Measurements from ENCODE around the gene FGF1. TPM values are rescaled to one million over a fixed set of nuclear protein-coding genes. Genes with fewer than 3 reads are reported as not detected.

FGF1 gene
- not detected in 2 replicates for total RNA-seq (2014; rRNA removed; shearing (Covaris generic))
- polyA plus RNA-seq (2014; cell fraction: nucleus; rRNA removed), result not detected in 2 replicates

DNA sequence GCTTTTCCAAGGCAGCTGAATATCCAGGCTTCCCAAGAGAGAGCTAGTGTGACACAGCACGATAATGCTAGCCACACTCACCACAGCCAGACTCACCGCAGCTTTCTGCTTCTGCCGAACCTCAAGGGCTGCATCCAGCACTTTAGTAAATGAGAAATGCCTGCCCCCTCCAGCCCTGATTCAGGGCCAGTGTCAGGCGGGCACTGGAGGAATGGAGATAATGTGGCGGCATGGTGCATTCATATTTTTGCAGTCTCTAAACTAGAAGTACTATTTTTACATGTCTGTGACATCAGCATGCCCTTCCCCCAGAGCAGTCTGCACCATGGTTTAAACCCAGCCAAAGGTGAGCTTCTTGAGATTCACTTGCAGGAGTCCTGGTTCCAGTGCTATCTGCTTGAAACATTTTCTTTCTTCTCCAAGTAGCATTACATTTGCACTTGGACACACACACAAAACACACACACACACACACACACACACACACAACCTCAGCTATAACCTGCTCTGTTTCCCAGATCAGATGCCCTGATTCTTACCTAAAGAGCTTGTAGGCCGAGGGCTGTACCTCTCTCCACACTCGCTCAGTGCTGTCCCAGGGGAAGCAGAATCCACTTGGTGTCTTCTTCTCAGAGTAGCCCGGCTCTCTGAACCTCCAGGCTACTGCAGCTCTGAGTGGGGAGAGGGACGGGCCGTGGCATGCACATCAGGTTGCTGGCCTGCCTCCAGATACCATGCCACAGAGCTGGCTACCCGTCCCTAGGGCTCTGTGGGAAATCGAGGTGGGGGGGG is at the start of gene FGF1:
Gene FGF1, minus strand, starts transcription at position 673 of the 792 bp plus-strand sequence. CDS start 71,963 bp downstream, outside the sequence.
- no peak for DNase-seq (ENCODE audit: extremely low read depth, low read depth)

DNA sequence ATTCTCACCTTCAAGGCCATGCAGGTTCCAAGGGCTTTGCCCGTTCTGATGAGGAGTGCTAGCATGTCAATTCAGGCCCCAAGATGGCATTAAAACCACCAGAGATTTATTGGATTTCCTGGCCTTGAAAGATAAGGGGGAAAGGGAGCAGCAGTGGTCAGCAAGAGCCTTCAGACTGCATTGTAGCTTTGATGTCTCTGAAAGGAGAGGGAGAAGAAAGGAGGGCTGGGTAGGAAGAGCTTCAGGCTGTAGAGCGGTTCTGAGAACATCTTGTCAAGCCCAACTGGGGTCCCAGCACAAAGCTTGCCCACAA is 41.8 kb upstream of the FGF1 start:
- no peak for DNase-seq (ENCODE audit: extremely low read depth, low read depth)

DNA sequence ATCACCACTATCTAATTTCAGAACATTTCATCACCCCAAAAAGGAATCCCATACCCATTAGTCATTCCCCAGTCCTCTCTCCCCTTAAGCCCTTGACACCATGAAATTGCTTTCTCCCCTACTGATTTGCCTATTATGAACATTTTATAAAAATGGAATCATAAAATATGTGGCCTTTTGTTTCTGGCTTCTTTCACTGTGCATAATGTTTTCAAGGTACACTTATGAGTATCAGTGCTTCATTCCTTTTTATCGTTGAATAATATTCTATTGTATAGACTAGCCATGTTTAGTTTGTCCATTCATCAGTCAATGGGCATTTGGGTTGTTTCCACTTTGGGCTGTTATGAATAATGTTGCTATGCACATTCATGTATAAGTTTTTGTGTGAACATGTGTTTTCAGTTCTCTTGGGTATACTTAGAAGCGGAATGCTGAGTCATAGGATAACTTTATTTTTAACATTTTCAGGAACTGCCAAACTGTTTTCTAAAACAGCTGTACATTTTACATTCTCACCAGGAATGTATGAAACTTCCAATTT is 40.4 kb upstream of the FGF1 start:
- peak; percentile 30 for DNase-seq (ENCODE audit: extremely low read depth, low read depth)

DNA sequence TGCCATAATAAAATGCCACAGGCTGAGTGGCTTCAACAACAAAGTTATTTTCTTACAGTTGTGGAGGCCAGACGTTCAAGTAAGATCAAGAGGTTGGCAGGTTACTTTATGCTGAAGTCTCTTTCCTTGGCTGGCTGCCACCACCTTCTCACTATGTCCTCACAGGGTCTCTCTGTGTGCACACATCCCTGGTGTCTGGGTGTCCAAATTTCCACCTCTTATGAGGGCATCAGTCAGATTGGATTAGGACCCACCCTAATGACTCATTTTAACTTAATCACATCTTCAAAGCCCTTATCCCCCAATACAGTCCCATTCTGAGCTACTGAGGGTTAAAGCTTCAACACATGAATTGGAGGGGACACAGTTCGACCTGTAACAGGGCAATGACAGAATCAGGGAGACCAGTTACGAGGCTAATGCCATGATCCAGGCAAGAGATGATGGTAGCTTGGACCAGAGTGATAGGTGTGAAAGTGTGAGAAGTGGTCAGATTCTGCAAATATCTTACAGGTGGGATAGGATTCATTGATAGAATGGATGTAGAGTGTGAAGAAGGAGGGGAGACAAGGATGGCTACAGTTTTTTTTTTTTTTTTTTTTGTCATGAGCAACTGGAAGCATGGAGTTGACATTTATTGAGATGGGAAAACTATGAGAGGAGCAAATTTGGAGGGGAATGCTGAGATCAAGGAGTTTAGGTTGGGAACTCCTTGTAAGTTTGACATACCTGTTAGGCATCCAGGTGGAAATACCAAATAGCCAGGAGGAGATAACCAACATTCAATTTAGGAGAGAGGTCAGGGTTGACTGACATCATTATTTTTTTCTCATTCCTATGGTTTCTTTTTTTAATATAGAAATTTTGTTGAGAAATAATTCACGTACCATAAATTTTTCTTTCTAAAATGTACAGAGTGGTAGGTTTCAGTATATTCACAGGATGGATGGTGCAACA is 39.6 kb upstream of the FGF1 start:
- no peak for DNase-seq (ENCODE audit: extremely low read depth, low read depth)

DNA sequence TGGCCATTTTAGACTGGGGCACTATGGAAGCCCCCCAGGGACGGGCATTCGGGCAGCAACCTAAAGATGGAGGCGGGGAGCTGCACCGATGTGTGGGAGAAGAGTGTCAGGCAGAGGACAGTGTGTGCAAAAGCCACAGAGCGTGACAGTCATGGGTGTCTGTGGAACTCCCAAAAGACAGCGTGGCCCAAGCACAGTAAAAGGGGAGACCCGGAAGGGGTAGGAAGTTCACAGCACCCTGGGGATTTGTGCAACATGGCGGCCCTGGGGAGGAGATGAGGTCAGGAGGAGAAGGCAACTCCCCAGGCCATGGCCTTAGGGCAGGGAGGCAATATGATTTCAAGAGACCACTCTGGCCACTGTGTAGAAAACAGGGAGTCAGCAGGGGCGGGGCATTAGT is 38.9 kb upstream of the FGF1 start:
- no peak for DNase-seq (ENCODE audit: extremely low read depth, low read depth)

DNA sequence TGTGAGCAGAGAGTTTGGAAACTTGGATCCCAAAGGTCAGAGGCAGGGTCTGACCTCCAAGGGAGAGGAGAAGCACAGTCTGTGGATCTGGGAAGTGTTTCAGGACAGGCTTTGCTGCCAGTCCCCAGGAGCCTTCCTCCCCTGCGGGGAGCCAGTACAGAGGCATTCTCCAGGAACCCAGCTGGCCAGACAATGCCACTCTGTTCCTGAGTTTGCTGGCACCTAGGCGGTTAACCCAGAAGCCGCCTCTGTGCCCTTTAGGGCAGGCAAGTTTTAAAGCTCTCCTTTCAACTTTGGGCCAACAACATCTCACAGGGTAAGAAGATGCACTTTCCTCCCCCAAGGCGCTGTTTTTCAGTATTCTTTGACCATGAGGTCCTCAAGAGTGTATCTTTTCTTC is 37.0 kb upstream of the FGF1 start:
- no peak for DNase-seq (ENCODE audit: extremely low read depth, low read depth)

DNA sequence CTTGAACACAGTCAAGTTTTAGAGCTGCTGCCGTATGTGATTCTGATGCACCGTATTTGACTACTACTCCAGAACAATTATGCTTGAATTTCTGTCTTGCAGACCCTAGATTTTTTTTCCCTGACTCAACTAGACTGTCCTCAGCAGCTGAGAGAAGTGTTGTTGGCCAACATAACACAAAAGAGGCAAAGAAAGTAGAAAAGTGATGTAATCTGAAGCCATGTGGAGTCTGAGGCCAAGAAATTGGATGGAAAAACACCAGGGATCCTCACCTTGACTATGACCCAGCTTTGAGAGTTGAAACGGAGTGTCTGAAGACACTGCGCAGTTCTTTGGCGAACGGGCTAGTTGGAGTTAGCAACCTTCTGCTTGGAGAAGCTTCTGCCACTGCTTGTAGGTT is 36.3 kb upstream of the FGF1 start:
- DNase-seq (ENCODE audit: extremely low read depth, low read depth), result no peak

DNA sequence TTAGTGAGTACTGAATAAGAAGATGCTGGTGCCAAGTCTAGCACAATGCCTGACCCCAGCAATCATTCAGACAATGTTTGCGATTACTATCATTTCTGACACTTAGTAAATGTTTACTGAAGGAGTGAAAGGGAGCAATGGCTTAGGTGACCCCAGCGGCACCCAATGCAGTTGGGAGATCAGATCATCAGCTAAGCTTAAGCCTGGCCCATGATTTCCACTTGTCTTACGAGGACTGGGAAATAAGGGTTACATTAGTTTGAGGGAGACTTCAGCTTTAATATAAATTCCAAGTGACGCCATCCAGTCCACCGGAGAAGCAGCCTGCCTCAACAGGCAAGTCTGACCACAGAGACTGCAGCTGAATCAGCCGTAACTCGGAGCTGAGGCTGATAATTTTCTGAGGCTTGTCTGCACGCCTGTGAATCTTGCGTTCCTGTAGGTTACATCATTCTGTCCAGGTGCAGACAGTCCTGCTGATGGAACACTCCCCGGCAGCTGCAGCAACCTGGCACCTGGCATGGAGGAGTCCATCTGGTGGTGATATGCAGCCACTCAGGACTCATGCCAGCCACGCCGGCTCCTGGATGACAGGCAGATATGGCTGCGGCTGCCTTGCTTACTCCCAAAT is 34.9 kb upstream of the FGF1 start:
- DNase-seq (ENCODE audit: extremely low read depth, low read depth), result no peak

DNA sequence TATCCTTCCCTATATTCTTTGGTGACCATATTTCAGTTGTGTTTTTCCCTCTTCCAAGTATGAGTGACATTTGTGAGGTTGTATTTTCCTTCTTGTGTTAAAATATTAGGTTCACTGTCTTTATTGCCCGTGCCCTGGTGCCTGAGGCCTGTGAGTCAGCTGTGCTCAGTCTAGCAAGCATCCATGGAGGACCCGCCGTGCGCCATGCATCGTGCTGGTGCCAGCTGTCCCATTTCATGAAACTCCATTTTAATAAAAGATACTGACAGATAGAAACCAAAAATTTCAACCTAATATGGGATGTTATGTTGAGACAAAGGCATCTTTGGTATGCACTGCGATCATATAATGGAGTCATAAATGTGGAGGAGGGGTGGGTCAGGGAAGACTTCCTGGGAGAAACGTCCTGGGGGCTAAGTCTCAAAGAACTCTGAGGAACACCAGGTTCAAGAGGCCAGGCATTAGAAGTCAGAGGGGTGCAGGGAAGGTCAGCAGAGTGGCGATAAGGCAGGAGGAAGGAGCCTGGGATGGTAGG is 34.0 kb upstream of the FGF1 start:
- no peak for DNase-seq (ENCODE audit: extremely low read depth, low read depth)

DNA sequence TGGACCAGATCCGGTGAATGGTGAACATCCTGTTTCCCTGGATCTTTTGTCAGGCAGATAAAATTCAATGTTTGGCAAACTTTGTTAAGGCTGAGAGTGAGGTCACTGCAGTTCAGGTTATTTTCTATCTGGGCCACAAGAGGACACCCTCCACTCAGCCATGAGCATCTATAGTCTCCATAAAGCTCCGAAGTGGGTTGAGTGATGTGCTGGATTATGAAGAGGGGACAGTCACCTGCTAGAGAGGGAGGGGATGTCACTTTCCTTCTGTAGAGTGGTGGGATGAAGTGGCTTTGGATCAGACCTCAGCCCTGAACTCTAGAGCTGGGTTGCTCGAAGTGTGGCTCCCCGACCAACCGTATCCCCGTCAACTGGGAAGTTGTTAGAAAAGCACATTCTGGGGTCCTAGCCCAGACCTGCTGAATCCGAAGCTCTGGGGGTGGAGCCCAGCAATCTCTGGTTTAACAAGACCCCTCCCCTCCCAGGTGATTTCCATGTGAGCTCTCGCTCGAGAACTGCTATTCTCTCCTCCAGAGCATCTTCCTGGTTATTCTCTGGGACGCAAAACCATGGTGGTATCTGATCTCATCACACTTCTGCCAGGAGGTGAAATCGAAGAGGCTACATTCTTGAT is 31.8 kb upstream of the FGF1 start:
- peak; percentile 35 for DNase-seq (ENCODE audit: extremely low read depth, low read depth)

DNA sequence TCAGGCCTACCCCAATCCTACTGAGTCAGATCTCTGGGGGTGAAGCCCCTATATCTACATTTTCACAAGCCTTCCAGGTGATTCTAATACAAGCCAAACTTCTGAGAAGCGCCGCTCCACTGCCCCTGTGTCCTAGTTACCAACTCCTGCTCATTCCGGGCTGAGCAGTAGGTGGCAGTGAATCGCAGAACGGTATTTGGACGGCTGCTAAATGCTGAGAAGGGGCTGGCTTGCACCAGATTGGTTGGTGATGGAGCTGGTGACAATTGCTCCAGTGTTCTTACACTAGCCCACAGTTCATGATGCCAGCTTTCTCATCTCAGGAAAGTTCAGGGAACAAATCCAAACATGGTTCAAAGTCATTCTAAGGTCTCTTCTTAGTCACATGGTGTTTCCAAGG is 31.1 kb upstream of the FGF1 start:
- DNase-seq (ENCODE audit: extremely low read depth, low read depth), result peak; percentile 48

DNA sequence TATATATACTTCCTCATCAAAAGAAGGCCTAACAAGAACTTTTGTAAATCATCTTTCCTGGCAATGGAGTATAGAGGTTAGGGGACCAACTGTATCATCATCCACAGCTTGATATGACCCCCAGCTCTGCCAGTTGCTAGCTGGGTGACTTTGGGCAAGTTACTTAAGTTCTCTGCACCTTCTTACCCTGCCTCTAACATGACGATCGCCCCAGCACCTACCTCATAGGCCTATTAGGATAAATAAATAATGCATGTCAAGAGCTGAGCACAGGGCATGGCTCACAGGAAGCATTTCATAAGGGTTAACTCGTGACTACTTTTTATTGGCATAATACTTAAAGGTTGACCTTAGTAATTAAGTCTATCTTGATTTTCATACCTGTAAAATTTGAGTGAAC is 29.4 kb upstream of the FGF1 start:
- no peak for DNase-seq (ENCODE audit: extremely low read depth, low read depth)

DNA sequence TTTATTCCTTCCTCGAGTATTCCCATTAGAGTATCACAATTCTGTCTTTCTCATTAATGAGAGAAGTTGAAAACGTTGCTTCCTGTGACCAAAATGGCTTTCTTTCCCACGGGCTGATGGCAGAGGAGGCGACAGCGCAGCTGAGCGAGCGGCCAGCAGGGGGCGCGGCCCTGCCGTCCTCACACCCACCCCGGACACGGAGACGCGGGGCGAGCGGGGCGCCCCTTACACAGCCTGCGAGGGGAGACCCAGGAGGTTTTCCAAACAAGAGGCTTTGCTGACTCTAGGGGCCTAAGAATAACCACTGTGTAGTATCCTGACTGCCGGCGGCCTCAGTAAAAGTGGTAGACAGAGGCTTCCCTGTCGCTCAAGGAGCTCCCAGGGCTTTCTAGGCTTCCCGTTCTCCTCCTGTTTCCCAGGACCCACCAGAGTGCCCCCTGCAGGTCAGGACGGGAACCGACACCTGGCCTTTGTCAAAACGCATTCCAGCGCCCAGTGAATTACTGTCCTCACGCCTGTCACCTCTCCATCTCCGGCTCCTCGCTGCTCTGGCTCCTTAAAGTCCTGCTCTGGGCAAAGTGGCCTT is 27.3 kb upstream of the FGF1 start:
- DNase-seq (ENCODE audit: extremely low read depth, low read depth), result peak; percentile 88

DNA sequence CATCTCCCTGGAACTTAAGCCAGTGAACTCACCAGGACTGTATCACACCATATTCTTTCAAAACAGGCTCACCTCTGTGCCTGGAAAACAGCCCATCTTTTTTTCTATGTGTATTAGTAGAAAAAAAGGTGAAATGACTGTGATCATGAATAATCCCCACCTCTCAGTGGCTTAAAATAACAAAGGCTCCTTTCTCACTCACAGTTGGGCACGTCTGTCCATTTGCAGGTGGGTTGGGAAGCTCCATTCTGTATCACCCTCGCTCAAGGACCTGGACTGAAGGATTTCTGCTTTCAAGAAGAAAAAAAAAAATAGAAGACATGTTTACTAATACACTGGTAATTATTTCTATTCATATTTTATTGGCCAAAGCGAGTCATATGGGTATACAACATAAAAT is 17.3 kb upstream of the FGF1 start:
- no peak for DNase-seq (ENCODE audit: extremely low read depth, low read depth)

DNA sequence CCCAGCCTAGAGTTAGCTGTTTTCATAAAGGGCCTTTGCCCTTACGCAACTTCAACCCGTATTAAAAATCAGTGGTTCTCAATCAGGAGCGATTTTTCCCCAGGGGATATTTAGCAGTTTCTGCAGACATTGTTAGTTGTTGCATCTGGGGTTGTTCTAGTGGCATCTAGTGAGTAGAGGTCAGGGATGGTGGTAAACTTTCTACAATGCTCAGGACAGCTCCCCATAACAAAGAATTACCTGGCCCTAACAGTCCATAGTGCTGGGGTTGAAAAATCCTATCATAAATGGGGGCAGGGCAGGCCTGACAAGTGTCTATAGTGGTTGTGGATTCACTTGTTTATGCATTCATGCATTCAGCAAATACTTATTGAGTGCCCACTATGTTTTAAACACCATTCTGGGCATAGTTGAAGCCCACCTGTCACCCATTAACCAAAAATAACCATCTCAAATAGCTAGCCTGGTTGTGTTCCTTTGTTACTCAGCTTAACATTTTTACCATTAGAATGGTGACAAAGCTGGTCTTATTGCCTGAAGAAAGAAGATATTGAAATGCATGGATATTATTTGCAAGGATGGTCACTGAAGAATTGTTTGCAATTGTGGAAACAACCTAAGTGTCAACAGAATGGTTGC is 15.9 kb upstream of the FGF1 start:
- DNase-seq (ENCODE audit: extremely low read depth, low read depth), result no peak

DNA sequence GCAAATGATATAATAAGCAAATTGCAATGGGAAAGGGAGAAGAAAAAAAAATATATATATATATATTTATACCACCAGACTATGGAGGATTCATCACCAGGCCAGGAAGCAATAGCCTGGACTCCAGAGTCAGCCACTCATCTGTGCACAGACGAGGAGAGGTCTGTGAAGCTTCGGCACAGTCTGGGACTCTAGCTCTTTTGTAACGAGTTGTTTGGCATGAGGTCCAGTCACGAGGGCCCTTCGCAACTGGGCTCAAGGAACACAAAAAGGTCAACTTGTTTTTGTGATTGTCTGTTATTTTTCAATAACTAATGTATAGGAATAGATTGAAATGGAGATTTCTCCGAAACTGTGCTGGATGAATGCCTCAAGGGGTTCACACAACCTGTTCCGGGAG is 14.7 kb upstream of the FGF1 start:
- DNase-seq (ENCODE audit: extremely low read depth, low read depth), result no peak

DNA sequence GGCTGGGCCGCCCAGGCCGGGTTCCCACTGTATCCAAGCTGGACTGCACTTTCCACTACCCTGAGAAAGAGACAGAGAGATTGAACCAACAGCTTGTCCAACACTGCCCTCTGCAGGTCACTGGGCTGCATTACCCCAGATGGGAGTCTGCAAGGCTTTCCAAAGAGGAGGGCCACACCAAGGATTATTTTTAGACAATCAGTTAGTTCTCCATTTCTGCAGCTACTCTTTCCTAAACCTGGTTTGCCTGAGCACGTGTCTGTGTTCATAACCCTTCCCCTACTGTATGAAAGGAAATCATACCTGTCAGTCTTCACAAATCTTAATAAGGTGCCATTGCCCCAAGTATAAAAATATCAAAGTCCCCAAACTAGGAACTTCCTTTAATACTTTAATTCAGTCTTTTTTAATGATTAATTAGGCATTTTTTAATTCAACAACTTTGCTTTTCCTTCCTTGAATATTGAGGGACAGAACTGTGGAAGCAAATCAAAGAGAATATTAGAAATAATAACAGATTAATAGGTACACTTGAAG is 13.4 kb upstream of the FGF1 start:
- peak; percentile 80 for DNase-seq (ENCODE audit: extremely low read depth, low read depth)

DNA sequence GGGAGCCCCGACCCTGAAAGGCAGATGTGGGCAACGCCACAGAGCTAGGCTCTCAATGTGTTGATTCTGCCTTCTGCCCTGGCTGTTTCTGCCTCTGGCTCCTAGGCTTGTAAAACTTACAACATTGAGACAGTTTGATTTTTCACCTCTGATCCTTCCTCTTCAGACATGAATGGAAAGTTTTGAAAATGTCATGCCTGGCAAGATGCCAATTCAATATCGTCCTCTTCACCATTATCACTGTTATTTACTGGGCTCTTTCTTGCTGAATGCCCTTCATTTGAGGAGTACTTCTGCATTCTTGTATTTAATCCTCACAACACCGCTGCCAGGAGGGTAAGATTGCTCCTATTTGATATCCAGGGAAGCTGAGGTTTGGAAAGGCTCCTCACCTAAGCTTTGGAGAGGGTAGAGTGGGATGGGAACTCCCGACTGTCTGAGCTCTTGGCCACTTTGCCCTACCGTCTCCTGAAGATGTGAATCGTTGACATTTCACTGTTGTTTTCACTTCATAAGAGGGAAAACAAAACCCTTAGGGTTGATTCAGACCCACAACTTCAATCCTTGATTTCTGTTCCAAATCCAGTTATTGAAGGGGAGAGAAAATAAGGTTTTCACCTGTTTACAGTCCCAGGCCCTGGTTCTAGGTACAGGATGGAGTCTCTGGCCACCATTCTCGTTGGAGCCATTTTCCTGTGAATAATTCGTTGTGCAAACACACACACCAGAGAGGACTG is 12.7 kb upstream of the FGF1 start:
- no peak for DNase-seq (ENCODE audit: extremely low read depth, low read depth)
